Central memory CD4-positive, alpha-beta T cell (primary cell): Measurements from ENCODE around the gene METTL24.
"Not testable (repeated sequence)": the region's sequence is repeated elsewhere in the genome, so short reads cannot be mapped to it uniquely, and the experiment has no call there.

Experiments used
- DNase-seq: peaks from one replicate; pipeline ENCODE4 v3.0.0; 2022

Gene METTL24

GRCh38 chr6:110255211-110255750, 102.9 kb downstream of the METTL24 start:
- DNase-seq: no peak

GRCh38 chr6:110250838-110251237, 107.3 kb downstream of the METTL24 start:
- DNase-seq: no peak

GRCh38 chr6:110250058-110250457, 108.1 kb downstream of the METTL24 start:
- DNase-seq: no peak

GRCh38 chr6:110246900-110247546, 111.1 kb downstream of the METTL24 start:
- DNase-seq: no peak

- DNase-seq: no peak
Measured at GRCh38 chr6:110246378-110246777, 111.8 kb downstream of the METTL24 start.

- DNase-seq: not testable (repeated sequence)
Measured at GRCh38 chr6:110244621-110245020, 113.5 kb downstream of the METTL24 start.

GRCh38 chr6:110239526-110240274, 118.4 kb downstream of the METTL24 start:
- no peak for DNase-seq

GRCh38 chr6:110236007-110236406, 122.1 kb downstream of the METTL24 start:
- not testable (repeated sequence) for DNase-seq

- no peak for DNase-seq
Measured at GRCh38 chr6:110233770-110234374, 124.3 kb downstream of the METTL24 start.

GRCh38 chr6:110232450-110232849, 125.7 kb downstream of the METTL24 start:
- DNase-seq: no peak

- DNase-seq: no peak
Measured at GRCh38 chr6:110226261-110226660, 131.9 kb downstream of the METTL24 start.

- no peak for DNase-seq
Measured at GRCh38 chr6:110221738-110222137, 136.4 kb downstream of the METTL24 start.

- no peak for DNase-seq
Measured at GRCh38 chr6:110217266-110217665, 140.9 kb downstream of the METTL24 start.

- no peak for DNase-seq
Measured at GRCh38 chr6:110216140-110216539, 142.0 kb downstream of the METTL24 start.

- no peak for DNase-seq
Measured at GRCh38 chr6:110214338-110214737, 143.8 kb downstream of the METTL24 start.

GRCh38 chr6:110211753-110212152, 146.4 kb downstream of the METTL24 start:
- DNase-seq: no peak

- DNase-seq: no peak
Measured at GRCh38 chr6:110207652-110208051, 150.5 kb downstream of the METTL24 start.

- DNase-seq: no peak
Measured at GRCh38 chr6:110201151-110201884, 156.8 kb downstream of the METTL24 start.

- no peak for DNase-seq
Measured at GRCh38 chr6:110198561-110198960, 159.6 kb downstream of the METTL24 start.

GRCh38 chr6:110196874-110197273, 161.3 kb downstream of the METTL24 start:
- no peak for DNase-seq

- no peak for DNase-seq
Measured at GRCh38 chr6:110195639-110196038, 162.5 kb downstream of the METTL24 start.
